ENCODE results near the gene CCDC194. TPM values are rescaled to one million over a fixed set of nuclear protein-coding genes. Genes with fewer than 3 reads are reported as not detected.

Gene CCDC194
- total and polyA plus RNA-seq, 2 of the 13 experiments (the other 11 are each of a cell fraction or from before 2014, with no cell fraction given), result 0.13 to 0.21 TPM

- TF ChIP-seq ZNF770 (CRISPR knock-in tag; IDR thresholded peaks at IDR 0.05) (0 out of 2 replicates have a peak, but pooled peaks have one; percentile 46), ZNF574 (CRISPR knock-in tag; IDR thresholded peaks at IDR 0.05) (peak; percentile 93), ZNF672 (CRISPR knock-in tag; IDR thresholded peaks at IDR 0.05) (no peak), SP2 (CRISPR knock-in tag; IDR thresholded peaks at IDR 0.05) (peak; percentile 79), ZNF792 (CRISPR knock-in tag; IDR thresholded peaks at IDR 0.05) (0 out of 2 replicates have a peak, but pooled peaks have one; percentile 60), SP140L (CRISPR knock-in tag; IDR thresholded peaks at IDR 0.05; ENCODE audit: borderline replicate concordance) (no peak), MED1 (CRISPR knock-in tag; IDR thresholded peaks at IDR 0.05) (peak; percentile 81), ZNF782 (CRISPR knock-in tag; IDR thresholded peaks at IDR 0.05; ENCODE audit: borderline replicate concordance) (peak; percentile 71; the same call in 1 of the 2 replicates), ZBTB33 (CRISPR knock-in tag; IDR thresholded peaks at IDR 0.05) (no peak), KDM3A (CRISPR knock-in tag; IDR thresholded peaks at IDR 0.05; ENCODE audit: low read depth) (peak; percentile 20), RBM22 (optimal IDR thresholded peaks at IDR 0.05; ENCODE audit: low read length) (peak; percentile 67), SNAPC5 (CRISPR knock-in tag; IDR thresholded peaks at IDR 0.05; ENCODE audit: borderline replicate concordance) (peak; percentile 61; the same call in 1 of the 2 replicates), TFAP4 (IDR thresholded peaks at IDR 0.05; ENCODE audit: borderline replicate concordance, low read depth) (peak; percentile 93), FOXK1 (CRISPR knock-in tag; IDR thresholded peaks at IDR 0.05; ENCODE audit: borderline replicate concordance, low read depth) (peak; percentile 68; the same call in 1 of the 2 replicates), ZNF513 (CRISPR knock-in tag; conservative IDR thresholded peaks at IDR 0.05) (no peak), FOSL2 (CRISPR knock-in tag; IDR thresholded peaks at IDR 0.05) (peak; percentile 33), HNRNPLL (IDR thresholded peaks at IDR 0.05; ENCODE audit: low read depth, low read length, poor library complexity, severe bottlenecking) (peak; percentile 80), IRF2 (CRISPR knock-in tag; IDR thresholded peaks at IDR 0.05) (peak; percentile 79; the same call in 1 of the 2 replicates), YY1 (IDR thresholded peaks at IDR 0.05; ENCODE audit: insufficient read depth, insufficient replicate concordance, low read depth, low read length) (peak; percentile 90)
Measured at GRCh38 chr19:17419621-17420474, 25.9 kb upstream of the CCDC194 start, which contains the start of gene MVB12A (continued).
